ENCODE results near the gene TMBIM1.

DNA sequence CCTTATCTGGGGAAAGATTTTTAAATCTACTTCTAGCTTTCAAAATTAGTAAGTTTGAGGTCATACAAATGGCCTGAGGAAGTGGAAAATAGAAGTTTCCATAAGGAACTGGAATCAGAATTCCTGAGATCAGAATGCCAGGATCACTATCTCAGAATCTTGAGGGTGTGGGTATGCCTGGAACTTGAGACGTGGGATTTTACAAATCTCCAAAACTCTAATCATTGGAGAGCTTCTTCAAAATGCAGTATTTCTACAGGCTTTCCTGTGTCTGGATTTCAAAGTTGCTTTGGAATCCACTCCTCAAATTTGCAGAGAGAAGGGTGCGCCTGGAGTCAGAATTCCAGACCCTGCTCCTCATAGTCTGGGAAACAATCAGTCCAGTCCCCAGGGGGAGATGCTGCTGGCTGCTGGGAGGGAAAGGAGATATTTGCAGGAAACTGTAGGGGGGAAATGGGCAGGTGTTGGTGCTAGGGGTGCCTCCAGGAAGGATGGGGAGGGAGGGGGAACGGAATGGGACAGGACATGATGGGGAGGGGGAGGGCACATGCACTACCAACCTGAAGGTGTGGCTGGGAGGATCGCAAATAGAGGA, 33.4 kb upstream of the TMBIM1 start:
- TF ChIP-seq, protein P1, sequence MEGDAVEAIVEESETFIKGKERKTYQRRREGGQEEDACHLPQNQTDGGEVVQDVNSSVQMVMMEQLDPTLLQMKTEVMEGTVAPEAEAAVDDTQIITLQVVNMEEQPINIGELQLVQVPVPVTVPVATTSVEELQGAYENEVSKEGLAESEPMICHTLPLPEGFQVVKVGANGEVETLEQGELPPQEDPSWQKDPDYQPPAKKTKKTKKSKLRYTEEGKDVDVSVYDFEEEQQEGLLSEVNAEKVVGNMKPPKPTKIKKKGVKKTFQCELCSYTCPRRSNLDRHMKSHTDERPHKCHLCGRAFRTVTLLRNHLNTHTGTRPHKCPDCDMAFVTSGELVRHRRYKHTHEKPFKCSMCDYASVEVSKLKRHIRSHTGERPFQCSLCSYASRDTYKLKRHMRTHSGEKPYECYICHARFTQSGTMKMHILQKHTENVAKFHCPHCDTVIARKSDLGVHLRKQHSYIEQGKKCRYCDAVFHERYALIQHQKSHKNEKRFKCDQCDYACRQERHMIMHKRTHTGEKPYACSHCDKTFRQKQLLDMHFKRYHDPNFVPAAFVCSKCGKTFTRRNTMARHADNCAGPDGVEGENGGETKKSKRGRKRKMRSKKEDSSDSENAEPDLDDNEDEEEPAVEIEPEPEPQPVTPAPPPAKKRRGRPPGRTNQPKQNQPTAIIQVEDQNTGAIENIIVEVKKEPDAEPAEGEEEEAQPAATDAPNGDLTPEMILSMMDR (IDR thresholded peaks at IDR 0.05; ENCODE audit: insufficient read depth, low read length, poor library complexity, severe bottlenecking): no peak
- no peak for TF ChIP-seq EZH2phosphoT487 (conservative IDR thresholded peaks at IDR 0.05; ENCODE audit: low read length)
